Glomerular visceral epithelial cell (primary cell): ENCODE data around the gene CAPN3.

Experiments
- DNase-seq: peaks from one replicate; pipeline ENCODE4 v3.0.0-alpha.2; 2016; ENCODE audit errors: extremely low spot score

The CAPN3 gene

GRCh38 chr15:42394106-42394505 lies 34.8 kb downstream of the CAPN3 start:
- no peak for DNase-seq

GRCh38 chr15:42395838-42396237 lies 36.5 kb downstream of the CAPN3 start:
- DNase-seq = no peak

DNA sequence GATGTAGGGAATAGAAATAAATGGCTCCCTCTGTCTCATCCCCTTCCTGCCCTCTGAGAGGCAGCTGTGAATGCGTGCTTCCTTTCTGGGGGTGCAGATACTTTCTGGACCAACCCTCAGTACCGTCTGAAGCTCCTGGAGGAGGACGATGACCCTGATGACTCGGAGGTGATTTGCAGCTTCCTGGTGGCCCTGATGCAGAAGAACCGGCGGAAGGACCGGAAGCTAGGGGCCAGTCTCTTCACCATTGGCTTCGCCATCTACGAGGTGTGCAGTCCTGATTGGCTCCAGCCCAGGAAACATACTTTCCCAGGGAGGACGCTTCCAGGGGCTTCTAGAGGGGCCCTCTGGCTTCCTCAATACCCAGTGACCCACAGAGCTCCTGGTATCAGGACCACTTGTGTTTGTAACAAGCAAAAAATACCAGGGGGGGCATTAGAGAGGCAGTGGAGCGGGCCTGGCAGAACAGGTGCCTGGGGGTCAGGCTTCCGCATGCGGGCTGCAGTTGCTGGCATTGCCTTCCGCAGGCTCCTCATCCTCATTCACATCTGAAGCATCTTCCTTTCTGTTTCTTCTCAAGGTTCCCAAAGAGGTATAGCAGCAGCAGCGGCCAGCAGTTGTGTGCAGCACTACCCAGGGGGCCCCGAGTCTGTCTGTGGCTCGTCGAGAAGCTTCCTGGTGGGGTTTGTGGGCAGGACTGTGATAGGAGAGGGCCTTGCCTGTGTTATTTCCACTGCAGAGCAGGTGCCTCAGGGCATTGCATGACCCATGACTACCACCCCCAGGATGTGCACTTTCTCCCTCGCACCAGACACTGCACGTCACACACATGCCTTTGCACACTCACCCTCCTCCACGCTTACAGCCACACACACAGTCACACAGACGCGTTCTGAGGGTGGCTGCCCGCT lies 42.5 kb downstream of the CAPN3 start:
- no peak for DNase-seq

DNA sequence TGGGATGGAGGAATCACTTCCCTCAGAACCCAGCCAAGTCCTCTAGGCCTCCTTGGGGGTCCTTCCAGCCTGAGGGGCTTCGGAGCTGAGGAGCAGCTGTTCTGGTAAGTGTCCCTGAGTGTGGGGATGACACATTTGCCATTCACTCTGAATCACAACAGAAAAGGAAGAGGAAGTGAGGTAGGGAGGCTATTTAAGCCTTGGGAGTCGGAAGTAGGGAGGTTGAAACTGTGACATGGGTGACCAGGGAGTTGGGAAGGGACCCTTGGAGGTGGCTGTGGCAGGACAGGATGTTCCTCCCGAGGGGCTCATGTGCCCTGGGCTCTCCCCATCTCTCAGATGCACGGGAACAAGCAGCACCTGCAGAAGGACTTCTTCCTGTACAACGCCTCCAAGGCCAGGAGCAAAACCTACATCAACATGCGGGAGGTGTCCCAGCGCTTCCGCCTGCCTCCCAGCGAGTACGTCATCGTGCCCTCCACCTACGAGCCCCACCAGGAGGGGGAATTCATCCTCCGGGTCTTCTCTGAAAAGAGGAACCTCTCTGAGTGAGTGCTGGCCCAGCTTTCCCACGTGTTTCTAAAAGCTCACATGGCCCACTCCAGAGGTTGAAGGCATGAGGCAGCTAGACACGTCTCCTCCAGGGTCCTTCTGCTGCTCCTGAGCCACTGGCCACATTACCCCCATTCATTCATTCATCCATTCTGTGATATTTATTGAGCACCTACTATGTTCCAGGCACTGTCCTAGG lies 43.3 kb downstream of the CAPN3 start:
- no peak for DNase-seq

DNA sequence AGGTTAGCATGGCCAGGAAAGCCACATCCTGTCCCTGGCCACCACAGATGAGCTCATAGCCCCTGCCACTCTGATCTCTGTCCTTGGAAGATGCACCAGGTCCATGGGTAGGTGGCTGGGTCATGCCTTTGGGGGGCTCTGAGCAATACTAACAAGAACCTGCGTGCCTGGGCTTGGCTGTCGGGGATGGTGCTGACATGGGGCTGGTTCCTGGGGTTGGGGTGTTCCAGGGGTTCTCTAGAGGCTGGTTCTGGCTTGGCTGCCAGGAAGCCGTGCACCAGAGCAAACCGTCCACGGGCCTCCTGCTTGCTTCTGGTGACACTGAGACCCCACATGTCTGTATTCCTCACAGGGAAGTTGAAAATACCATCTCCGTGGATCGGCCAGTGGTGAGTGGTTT lies 44.1 kb downstream of the CAPN3 start:
- DNase-seq = no peak

GRCh38 chr15:42404461-42405235 lies 45.3 kb downstream of the CAPN3 start:
- DNase-seq = no peak

GRCh38 chr15:42405863-42406482 lies 46.7 kb downstream of the CAPN3 start:
- no peak for DNase-seq

DNA sequence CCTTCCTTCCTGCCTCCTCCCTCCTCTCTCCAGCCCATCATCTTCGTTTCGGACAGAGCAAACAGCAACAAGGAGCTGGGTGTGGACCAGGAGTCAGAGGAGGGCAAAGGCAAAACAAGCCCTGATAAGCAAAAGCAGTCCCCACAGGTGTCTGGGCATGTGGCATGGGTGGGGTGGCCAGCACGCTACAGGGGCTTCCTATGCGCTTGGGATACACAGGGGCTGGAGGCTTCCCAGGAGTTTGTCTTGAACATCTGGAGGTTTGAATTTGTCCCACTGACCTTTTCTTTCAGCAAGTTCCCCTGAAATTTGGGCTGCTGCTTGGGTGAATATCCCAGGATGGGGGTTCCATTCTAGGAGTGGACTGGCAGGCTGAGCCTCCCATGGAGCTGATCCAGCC lies 48.9 kb downstream of the CAPN3 start:
- DNase-seq = no peak

DNA sequence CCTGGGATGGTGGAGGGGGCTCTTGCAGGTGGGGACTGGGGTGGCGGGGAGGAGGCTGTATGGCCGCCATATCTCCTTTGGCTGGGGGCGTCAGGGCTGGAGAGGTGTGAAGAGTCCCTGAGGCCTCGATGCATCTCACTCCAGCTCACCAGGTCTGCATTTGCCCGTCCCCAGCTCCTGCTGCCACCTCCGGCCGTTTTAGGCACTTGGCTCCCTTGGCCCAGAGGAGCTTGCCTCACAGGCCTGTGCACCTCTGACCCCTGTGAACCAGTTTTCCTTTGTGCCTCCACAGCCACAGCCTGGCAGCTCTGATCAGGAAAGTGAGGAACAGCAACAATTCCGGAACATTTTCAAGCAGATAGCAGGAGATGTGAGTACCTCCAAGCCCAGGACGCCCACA lies 49.7 kb downstream of the CAPN3 start:
- DNase-seq = no peak

GRCh38 chr15:42411884-42412283 lies 52.6 kb downstream of the CAPN3 start:
- DNase-seq = no peak

GRCh38 chr15:42413920-42414319 lies 54.6 kb downstream of the CAPN3 start:
- no peak for DNase-seq

GRCh38 chr15:42419369-42419768 lies 60.1 kb downstream of the CAPN3 start:
- DNase-seq = no peak

DNA sequence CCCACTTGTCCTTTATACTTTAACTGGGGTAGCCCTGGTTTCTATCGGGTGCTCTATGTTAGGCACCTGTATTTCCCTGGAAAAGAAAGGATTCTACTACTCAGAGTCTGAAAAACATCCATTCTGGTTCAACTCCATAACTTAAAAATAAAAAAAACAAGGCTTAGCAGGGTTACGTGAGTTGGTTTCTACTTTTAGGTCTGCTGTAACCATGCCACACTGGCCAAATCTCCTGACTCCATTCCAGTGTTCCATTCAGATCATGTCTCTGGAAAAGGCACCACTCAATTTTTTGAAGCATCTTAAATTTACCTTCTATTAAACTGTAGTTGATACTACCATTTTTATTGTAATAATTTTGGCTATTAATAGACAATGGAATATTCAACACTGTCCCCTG lies 62.1 kb downstream of the CAPN3 start:
- no peak for DNase-seq

- peak; percentile 87 for DNase-seq
These were observed 68.3 kb downstream of the CAPN3 start for GRCh38 chr15:42427429-42428223.

GRCh38 chr15:42444415-42445063 lies 85.2 kb downstream of the CAPN3 start:
- peak; percentile 11 for DNase-seq

GRCh38 chr15:42445551-42445950 lies 86.2 kb downstream of the CAPN3 start:
- no peak for DNase-seq

DNA sequence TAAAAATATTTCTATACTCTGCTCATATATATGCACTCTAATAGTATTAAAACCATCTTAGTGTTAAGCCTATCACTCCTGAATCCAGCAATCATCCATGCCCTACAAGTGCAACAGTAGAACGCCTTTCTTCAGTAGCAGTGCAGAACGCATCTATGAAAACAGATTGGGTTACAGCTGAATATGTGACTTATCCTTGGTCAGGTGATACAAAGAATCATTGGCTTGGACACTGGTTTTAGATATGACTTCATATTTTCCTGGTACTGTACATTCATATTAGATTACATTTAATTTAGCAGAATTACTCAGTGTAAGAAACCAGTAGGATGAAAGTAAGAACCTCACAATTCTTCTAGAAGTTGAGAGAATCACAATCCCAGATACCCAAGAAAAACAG lies 88.3 kb downstream of the CAPN3 start:
- no peak for DNase-seq

DNA sequence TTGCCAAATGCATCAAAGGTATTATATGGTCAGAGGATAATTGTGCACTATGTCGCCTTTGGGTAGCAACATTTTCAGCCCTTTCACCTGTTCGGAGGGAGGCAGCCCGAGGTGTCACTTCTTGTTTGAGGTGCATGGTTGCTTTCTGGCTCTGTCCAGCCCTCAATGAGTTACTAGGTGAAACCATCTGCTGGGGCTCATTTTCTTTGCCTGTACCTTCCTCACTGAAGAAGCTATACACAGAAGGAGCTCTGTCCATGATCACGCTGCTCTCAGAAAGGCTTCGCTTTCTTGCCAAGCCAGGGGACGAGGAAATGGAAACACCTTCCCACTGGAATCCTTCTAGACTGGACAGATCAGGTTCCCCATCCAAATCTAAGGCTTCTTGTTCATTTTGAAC lies 89.0 kb downstream of the CAPN3 start:
- DNase-seq = no peak

GRCh38 chr15:42449770-42450424 lies 90.6 kb downstream of the CAPN3 start:
- no peak for DNase-seq

GRCh38 chr15:42450425-42450790 lies 91.1 kb downstream of the CAPN3 start:
- no peak for DNase-seq
